ENCODE data around the gene PCCA.

DNA sequence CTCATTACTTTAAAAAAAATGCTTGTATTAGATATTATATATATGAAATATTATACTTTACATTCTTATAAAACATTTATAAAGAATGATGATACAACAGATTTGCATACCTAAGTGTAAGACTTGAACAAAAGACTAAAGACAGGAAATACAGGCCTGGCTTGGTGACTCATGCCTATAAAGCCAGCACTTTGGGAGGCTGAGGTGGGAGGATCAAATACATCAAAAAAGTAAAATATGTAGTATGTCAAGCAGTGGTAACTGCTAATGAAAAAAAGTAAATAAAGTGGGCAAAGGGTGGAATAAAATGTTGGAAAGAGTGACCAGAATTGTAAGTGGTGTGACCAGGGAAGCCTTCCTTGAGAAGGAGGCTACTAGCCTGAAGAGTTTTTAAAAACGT, 366.0 kb downstream of the PCCA start:
- TF ChIP-seq, protein P1, sequence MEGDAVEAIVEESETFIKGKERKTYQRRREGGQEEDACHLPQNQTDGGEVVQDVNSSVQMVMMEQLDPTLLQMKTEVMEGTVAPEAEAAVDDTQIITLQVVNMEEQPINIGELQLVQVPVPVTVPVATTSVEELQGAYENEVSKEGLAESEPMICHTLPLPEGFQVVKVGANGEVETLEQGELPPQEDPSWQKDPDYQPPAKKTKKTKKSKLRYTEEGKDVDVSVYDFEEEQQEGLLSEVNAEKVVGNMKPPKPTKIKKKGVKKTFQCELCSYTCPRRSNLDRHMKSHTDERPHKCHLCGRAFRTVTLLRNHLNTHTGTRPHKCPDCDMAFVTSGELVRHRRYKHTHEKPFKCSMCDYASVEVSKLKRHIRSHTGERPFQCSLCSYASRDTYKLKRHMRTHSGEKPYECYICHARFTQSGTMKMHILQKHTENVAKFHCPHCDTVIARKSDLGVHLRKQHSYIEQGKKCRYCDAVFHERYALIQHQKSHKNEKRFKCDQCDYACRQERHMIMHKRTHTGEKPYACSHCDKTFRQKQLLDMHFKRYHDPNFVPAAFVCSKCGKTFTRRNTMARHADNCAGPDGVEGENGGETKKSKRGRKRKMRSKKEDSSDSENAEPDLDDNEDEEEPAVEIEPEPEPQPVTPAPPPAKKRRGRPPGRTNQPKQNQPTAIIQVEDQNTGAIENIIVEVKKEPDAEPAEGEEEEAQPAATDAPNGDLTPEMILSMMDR (conservative IDR thresholded peaks at IDR 0.05; ENCODE audit: low read depth in 2 of 2) = no peak
- TF ChIP-seq POLR2AphosphoS5 (IDR thresholded peaks at IDR 0.05; ENCODE audit: low read depth) (no peak), EZH2phosphoT487 (IDR thresholded peaks at IDR 0.05; ENCODE audit: unreplicated experiment) (no peak), EZH2 (IDR thresholded peaks at IDR 0.05; ENCODE audit: low read depth, unreplicated experiment) (no peak), CREB1 (CRISPR knock-in tag; IDR thresholded peaks at IDR 0.05; ENCODE audit: low read depth) (no peak)
- TF ChIP-seq, protein P2, sequence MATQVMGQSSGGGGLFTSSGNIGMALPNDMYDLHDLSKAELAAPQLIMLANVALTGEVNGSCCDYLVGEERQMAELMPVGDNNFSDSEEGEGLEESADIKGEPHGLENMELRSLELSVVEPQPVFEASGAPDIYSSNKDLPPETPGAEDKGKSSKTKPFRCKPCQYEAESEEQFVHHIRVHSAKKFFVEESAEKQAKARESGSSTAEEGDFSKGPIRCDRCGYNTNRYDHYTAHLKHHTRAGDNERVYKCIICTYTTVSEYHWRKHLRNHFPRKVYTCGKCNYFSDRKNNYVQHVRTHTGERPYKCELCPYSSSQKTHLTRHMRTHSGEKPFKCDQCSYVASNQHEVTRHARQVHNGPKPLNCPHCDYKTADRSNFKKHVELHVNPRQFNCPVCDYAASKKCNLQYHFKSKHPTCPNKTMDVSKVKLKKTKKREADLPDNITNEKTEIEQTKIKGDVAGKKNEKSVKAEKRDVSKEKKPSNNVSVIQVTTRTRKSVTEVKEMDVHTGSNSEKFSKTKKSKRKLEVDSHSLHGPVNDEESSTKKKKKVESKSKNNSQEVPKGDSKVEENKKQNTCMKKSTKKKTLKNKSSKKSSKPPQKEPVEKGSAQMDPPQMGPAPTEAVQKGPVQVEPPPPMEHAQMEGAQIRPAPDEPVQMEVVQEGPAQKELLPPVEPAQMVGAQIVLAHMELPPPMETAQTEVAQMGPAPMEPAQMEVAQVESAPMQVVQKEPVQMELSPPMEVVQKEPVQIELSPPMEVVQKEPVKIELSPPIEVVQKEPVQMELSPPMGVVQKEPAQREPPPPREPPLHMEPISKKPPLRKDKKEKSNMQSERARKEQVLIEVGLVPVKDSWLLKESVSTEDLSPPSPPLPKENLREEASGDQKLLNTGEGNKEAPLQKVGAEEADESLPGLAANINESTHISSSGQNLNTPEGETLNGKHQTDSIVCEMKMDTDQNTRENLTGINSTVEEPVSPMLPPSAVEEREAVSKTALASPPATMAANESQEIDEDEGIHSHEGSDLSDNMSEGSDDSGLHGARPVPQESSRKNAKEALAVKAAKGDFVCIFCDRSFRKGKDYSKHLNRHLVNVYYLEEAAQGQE (IDR thresholded peaks at IDR 0.05; ENCODE audit: unreplicated experiment) = no peak
- TF ChIP-seq, protein P3, sequence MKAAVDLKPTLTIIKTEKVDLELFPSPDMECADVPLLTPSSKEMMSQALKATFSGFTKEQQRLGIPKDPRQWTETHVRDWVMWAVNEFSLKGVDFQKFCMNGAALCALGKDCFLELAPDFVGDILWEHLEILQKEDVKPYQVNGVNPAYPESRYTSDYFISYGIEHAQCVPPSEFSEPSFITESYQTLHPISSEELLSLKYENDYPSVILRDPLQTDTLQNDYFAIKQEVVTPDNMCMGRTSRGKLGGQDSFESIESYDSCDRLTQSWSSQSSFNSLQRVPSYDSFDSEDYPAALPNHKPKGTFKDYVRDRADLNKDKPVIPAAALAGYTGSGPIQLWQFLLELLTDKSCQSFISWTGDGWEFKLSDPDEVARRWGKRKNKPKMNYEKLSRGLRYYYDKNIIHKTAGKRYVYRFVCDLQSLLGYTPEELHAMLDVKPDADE (IDR thresholded peaks at IDR 0.05) = no peak
- TF ChIP-seq, protein P4, sequence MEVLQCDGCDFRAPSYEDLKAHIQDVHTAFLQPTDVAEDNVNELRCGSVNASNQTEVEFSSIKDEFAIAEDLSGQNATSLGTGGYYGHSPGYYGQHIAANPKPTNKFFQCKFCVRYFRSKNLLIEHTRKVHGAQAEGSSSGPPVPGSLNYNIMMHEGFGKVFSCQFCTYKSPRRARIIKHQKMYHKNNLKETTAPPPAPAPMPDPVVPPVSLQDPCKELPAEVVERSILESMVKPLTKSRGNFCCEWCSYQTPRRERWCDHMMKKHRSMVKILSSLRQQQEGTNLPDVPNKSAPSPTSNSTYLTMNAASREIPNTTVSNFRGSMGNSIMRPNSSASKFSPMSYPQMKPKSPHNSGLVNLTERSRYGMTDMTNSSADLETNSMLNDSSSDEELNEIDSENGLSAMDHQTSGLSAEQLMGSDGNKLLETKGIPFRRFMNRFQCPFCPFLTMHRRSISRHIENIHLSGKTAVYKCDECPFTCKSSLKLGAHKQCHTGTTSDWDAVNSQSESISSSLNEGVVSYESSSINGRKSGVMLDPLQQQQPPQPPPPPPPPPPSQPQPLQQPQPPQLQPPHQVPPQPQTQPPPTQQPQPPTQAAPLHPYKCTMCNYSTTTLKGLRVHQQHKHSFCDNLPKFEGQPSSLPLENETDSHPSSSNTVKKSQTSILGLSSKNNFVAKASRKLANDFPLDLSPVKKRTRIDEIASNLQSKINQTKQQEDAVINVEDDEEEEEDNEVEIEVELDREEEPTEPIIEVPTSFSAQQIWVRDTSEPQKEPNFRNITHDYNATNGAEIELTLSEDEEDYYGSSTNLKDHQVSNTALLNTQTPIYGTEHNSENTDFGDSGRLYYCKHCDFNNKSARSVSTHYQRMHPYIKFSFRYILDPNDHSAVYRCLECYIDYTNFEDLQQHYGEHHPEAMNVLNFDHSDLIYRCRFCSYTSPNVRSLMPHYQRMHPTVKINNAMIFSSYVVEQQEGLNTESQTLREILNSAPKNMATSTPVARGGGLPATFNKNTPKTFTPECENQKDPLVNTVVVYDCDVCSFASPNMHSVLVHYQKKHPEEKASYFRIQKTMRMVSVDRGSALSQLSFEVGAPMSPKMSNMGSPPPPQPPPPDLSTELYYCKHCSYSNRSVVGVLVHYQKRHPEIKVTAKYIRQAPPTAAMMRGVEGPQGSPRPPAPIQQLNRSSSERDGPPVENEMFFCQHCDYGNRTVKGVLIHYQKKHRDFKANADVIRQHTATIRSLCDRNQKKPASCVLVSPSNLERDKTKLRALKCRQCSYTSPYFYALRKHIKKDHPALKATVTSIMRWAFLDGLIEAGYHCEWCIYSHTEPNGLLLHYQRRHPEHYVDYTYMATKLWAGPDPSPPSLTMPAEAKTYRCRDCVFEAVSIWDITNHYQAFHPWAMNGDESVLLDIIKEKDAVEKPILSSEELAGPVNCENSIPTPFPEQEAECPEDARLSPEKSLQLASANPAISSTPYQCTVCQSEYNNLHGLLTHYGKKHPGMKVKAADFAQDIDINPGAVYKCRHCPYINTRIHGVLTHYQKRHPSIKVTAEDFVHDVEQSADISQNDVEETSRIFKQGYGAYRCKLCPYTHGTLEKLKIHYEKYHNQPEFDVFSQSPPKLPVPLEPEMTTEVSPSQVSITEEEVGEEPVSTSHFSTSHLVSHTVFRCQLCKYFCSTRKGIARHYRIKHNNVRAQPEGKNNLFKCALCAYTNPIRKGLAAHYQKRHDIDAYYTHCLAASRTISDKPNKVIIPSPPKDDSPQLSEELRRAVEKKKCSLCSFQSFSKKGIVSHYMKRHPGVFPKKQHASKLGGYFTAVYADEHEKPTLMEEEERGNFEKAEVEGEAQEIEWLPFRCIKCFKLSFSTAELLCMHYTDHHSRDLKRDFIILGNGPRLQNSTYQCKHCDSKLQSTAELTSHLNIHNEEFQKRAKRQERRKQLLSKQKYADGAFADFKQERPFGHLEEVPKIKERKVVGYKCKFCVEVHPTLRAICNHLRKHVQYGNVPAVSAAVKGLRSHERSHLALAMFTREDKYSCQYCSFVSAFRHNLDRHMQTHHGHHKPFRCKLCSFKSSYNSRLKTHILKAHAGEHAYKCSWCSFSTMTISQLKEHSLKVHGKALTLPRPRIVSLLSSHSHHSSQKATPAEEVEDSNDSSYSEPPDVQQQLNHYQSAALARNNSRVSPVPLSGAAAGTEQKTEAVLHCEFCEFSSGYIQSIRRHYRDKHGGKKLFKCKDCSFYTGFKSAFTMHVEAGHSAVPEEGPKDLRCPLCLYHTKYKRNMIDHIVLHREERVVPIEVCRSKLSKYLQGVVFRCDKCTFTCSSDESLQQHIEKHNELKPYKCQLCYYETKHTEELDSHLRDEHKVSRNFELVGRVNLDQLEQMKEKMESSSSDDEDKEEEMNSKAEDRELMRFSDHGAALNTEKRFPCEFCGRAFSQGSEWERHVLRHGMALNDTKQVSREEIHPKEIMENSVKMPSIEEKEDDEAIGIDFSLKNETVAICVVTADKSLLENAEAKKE (CRISPR knock-in tag; IDR thresholded peaks at IDR 0.05) = no peak

Measured in GM23338 (cell line).